ENCODE data around the gene ALK.

The ALK gene

DNA sequence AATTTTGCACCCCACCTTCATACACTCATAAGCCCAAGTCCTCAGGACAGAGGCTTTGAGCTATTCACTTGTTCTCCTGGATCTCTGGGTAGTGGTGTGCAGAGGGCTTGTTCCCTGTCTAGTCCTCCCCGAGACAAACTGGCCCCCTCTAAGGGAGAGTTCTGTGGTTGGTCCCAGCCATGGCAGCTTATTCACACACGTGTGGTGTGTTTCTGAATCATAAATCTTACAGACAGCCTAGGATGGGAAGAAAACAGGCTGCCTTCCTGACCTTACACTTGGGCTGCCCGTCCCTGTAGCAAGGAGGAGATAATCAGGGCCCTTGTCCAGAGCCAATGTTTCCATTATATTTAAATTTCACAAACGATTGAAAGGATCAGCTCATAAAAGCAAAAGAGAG is 551.2 kb downstream of the ALK start:
- no peak for TF ChIP-seq CTCF (IDR thresholded peaks at IDR 0.05; ENCODE audit: low read depth, low read length, missing control alignments)
- DNase-seq (ENCODE audit: low read depth), result no peak
- in situ Hi-C loops (cut with HindIII; ENCODE audit: low sequenced_read_pairs), result loop anchor here (5.0 kb wide), 1 partner anchor 107 kb away; no protein-coding TSS in a partner anchor
- H3K4me3 ChIP-seq (ENCODE audit: low read depth, low read length), result no peak overlapping the region

GRCh38 chr2:29368659-29369040 is 552.7 kb downstream of the ALK start:
- DNase-seq (ENCODE audit: low read depth), result no peak
- no peak for TF ChIP-seq CTCF (IDR thresholded peaks at IDR 0.05; ENCODE audit: low read depth, low read length, missing control alignments)
- in situ Hi-C loops (cut with HindIII; ENCODE audit: low sequenced_read_pairs), result no loop called here
- no peak overlapping the region for H3K4me3 ChIP-seq (ENCODE audit: low read depth, low read length)

DNA sequence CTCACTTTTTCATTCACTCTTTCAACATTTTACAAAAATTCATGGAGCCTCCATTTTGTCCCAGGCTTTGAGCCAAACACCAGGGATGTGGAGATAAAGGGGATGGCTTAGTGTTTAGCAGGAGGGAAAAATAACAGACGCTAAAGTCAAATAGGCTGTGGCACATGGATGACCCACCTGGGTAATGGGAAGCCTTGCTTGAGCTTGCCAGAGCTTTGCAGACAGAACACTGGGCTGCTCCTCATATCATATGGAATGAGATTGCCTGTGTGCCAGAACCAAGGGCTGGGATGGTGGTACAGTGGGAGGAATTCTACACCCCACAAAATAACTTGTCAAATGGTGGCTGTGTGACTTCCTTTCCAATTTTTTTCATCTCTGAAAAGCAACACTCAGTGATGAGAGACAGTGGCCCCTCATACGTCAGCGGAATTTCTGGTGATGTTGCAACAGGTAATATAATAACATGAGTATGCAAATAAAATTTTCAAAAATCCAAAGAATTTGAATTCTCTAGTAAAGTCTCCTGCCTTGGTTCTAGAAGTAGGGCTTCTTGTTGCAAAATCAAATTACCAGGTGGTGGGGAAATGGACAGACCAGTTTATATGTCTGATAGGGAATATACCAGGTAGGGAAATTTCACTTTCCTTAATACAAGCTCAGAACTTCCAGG is 553.3 kb downstream of the ALK start:
- in situ Hi-C loops (cut with HindIII; ENCODE audit: low sequenced_read_pairs), result no loop called here
- DNase-seq (ENCODE audit: low read depth), result no peak
- TF ChIP-seq CTCF (IDR thresholded peaks at IDR 0.05; ENCODE audit: low read depth, low read length, missing control alignments), result no peak
- H3K4me3 ChIP-seq (ENCODE audit: low read depth, low read length), result no peak overlapping the region

GRCh38 chr2:29363111-29363510 is 558.3 kb downstream of the ALK start:
- in situ Hi-C loops (cut with HindIII; ENCODE audit: low sequenced_read_pairs), result no loop called here
- no peak for TF ChIP-seq CTCF (IDR thresholded peaks at IDR 0.05; ENCODE audit: low read depth, low read length, missing control alignments)
- no peak for DNase-seq (ENCODE audit: low read depth)
- no peak overlapping the region for H3K4me3 ChIP-seq (ENCODE audit: low read depth, low read length)

GRCh38 chr2:29361231-29361630 is 560.2 kb downstream of the ALK start:
- in situ Hi-C loops (cut with HindIII; ENCODE audit: low sequenced_read_pairs), result no loop called here
- no peak for DNase-seq (ENCODE audit: low read depth)
- no peak for TF ChIP-seq CTCF (IDR thresholded peaks at IDR 0.05; ENCODE audit: low read depth, low read length, missing control alignments)
- H3K4me3 ChIP-seq (ENCODE audit: low read depth, low read length), result no peak overlapping the region

- in situ Hi-C loops (cut with HindIII; ENCODE audit: low sequenced_read_pairs), result no loop called here
- no peak for TF ChIP-seq CTCF (IDR thresholded peaks at IDR 0.05; ENCODE audit: low read depth, low read length, missing control alignments)
- DNase-seq (ENCODE audit: low read depth), result no peak
- no peak overlapping the region for H3K4me3 ChIP-seq (ENCODE audit: low read depth, low read length)
These were observed 561.2 kb downstream of the ALK start for GRCh38 chr2:29360016-29360784.

Measured in astrocyte of the cerebellum (primary cell).